Endothelial cell of umbilical vein (primary cell): Measurements from ENCODE around the gene DCLK3.

Source experiments
- CTCF ChIP-seq, 2 donors: IDR thresholded peaks; 1 replicate in 1 of 2; 2 replicates in 1 of 2; pipeline ENCODE4 v1.5.1; 2011; ENCODE audit warnings: low read length in 2 of 2, mild to moderate bottlenecking in 2 of 2, moderate library complexity in 2 of 2, control low read depth in 1 of 2, inconsistent platforms in 1 of 2, low read depth in 1 of 2; ENCODE audit not compliant: insufficient read depth in 1 of 2; ENCODE audit errors: extremely low read depth in 1 of 2
- EZH2 ChIP-seq: IDR thresholded peaks from 2 replicates; pipeline ENCODE4 v1.6.1; 2012; ENCODE audit warnings: borderline replicate concordance, low read depth, mild to moderate bottlenecking, moderate library complexity, low read length, inconsistent platforms; ENCODE audit not compliant: severe bottlenecking
- GATA2 ChIP-seq: IDR thresholded peaks from 2 replicates; pipeline ENCODE4 v1.7.0; 2011; ENCODE audit warnings: low read depth, mild to moderate bottlenecking, moderate library complexity, mixed read lengths, low read length; ENCODE audit not compliant: insufficient read length, insufficient read depth
- JUN ChIP-seq: IDR thresholded peaks from 2 replicates; pipeline ENCODE4 v1.6.1; 2011; ENCODE audit warnings: borderline replicate concordance, low read depth; ENCODE audit not compliant: insufficient read length, insufficient read depth
- MYC ChIP-seq: IDR thresholded peaks from one replicate; pipeline ENCODE4 v1.6.1; 2011; ENCODE audit warnings: mild to moderate bottlenecking, low read depth, low read length
- POLR2A ChIP-seq: IDR thresholded peaks from 2 replicates; pipeline ENCODE4 v1.6.1; 2012; ENCODE audit warnings: low read depth, mild to moderate bottlenecking, control low read depth, low read length
- POLR2AphosphoS5 ChIP-seq: IDR thresholded peaks from 2 replicates; pipeline ENCODE4 v1.6.1; 2012; ENCODE audit warnings: low read depth, mild to moderate bottlenecking, control low read depth, low read length, moderate library complexity; ENCODE audit not compliant: insufficient read depth

GRCh38 chr3:36662626-36663025 lies 101.7 kb downstream of the DCLK3 start:
- TF ChIP-seq POLR2AphosphoS5 (no peak), CTCF (IDR thresholded peaks at IDR 0.05; ENCODE audit: extremely low read depth in 1 of 2, insufficient read depth in 1 of 2, low read depth in 1 of 2, low read length in 2 of 2) (no peak), EZH2 (no peak), GATA2 (no peak), JUN (no peak), POLR2A (no peak), MYC (no peak)
